ENCODE measurements around the gene MAP3K13.
"Not testable (repeated sequence)": the region's sequence is repeated elsewhere in the genome, so short reads cannot be mapped to it uniquely, and the experiment has no call there.

MAP3K13 gene

DNA sequence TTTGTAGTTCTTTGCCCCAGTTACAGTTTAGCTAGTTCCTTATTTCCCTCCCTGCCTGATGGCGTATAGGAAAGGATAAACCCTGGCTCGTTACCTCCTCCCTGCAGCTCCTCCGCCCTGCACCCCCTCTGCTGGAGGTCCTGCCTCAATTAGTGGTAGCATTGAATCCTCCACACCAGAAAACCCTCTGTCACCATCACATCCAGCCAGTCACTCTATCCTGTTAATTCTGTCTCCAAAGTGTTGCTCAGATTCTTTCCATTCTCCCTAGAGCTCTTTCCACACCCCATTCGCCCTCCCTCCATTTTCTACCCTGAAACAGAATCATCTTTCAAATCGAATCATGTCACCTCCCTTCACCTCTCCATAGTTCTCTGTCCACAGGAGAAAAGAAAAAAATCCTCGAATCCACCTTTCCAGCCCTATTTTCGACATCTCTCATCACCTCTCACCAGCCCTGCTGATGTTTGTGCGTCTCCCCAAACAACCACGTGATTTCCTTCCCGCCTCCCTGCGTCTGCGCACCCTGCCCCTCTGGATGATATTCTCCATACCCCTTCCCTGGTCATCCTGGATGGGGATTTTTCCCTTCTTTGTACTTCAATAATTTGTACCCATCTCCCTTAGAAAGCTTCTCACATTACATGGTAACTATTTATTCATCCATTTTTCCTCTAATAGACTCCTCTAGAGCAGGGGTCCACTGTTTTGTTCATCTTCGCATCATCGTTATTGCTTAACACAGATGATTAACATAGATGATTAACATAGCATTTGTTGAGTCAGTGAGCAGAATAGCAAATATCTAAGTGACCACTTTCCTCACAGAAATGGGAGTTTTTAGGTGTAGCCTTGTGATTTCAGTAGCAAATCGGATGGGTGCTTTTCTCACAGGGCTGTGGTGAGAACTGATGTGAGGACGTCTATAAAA, 37.1 kb downstream of the MAP3K13 start:
- no peak for DNase-seq (ENCODE audit: low read depth in 2 of 2)

- no peak for DNase-seq (ENCODE audit: low read depth in 2 of 2)
These were observed 37.9 kb downstream of the MAP3K13 start for GRCh38 chr3:185400866-185401265.

GRCh38 chr3:185401319-185401955, 38.5 kb downstream of the MAP3K13 start:
- no peak for DNase-seq (ENCODE audit: low read depth in 2 of 2)

DNA sequence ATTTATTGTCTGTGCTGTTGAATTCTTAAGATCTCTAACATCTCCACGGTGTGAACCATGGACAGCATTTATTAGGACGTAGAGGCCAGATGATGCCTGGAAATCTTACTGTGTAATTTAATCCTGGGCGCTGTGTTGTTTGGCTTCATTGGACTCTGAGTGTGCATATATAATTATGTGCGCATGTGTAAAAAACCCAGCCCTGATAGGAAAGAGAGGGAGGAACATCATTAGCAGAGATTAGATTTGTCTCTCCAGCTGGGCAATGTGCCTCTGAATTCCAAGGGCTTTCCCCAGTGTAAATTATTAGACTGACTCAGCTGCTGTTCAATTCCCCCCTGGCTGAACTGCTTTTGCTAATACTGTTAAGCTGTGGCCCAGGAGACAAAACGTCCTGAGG, 39.6 kb downstream of the MAP3K13 start:
- DNase-seq (ENCODE audit: low read depth in 2 of 2) = no peak

GRCh38 chr3:185403002-185403401, 40.1 kb downstream of the MAP3K13 start:
- no peak for DNase-seq (ENCODE audit: low read depth in 2 of 2)

DNA sequence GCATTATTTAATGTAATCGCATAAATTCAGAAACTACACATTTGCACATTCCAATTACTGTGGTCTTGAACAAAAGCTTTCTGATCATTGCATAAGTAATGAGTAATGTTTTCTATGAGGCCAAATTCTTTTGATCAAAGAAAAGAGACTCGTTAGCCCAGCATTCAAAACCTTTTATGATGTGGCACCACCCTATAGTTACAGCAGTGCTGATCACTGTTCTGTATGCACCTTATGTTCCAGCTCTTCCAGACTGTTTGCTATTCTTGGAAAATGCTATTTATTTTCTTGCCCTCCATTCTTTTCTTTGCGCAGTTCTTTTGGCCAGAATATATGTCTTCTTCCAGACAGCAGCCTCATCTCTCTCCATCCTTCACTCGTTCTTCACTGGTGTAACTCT, 42.3 kb downstream of the MAP3K13 start:
- no peak for DNase-seq (ENCODE audit: low read depth in 2 of 2)

- no peak for DNase-seq (ENCODE audit: low read depth in 2 of 2)
These were observed 42.7 kb downstream of the MAP3K13 start for GRCh38 chr3:185405664-185406063.

DNA sequence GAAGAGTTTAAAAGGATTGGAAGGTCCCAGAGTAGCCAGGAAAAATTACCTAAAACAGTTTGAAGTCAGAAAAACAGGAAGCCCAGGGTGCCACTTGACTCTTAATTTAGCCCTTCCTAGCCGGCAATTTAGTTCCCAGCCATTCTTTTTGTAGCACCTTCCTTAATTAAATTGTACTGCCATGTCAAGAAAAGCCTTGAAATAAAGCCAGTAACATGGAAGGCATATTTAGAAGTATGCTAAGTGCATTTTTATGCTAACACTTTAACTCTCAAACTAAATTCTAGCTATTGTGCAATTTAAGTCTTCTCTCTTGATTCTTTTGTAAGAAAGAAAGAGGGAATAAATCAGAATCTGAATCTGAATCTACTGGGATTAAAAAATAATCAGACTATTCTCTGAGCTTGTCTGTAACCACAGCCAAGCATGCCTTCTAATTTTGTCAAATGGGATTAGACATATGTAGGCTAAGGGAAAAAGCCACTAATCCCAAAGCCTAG, 43.2 kb downstream of the MAP3K13 start:
- no peak for DNase-seq (ENCODE audit: low read depth in 2 of 2)

DNA sequence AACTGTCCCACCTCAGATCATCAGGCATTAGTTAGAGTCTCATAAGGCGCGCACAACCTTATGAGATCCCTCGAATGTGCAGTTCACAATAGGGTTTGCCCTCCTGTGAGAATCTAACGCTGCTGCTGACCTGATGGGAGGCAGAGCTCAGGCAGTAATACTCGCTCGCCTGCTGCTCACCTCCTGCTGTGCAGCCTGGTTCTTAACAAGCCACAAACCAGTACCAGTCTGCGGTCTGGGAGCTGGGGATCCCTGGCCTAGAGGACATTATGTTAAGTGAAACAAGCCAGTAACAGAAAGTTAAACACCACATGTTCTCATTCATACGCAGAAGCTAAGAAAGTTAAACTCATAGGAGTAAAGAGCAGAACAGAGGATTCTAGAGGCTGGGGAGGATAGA, 47.0 kb downstream of the MAP3K13 start:
- DNase-seq (ENCODE audit: low read depth in 2 of 2) = no peak

- no peak for DNase-seq (ENCODE audit: low read depth in 2 of 2)
These were observed 48.2 kb downstream of the MAP3K13 start for GRCh38 chr3:185411133-185411532.

DNA sequence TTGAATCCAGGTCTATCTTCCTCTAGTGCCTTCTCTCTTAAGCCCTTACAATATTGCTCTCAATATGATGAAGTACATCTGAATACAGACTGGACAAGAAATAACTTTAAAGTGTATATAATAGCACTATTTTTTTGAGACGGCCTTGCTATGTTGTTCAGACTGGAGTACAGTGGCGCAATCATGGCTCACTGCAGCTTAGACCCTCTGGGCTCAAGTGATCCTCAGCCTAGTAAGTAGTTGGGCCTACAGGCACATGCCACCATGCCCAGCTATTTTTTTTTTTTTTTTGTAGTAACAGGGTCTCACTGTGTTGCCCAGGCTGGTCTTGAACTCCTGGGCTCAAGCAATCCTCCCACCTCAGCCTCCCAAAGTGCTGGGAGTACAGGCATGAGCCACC, 53.6 kb downstream of the MAP3K13 start:
- DNase-seq (ENCODE audit: low read depth in 2 of 2) = no peak

DNA sequence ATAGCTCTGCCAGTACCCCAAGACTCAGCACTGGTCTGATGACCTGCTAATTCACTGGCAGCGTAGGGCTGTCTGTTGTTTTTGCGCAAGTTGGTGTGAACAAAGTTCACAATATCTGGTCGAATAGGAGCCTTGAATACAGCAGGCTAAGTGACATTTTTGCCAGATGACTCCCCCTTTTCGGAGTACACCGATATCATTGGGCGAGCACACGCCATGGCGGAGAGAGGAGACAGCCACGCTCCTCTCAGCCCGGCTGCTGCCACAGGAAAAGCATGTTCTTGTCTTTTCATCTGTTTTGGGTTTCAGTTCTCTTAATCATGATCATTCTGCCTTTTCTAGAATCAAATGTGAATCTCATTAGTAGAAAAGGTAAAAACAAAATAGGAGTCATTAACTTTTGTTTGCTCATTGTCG, 55.6 kb downstream of the MAP3K13 start:
- not testable (repeated sequence) for DNase-seq (ENCODE audit: low read depth in 2 of 2)

GRCh38 chr3:185420762-185421161, 57.8 kb downstream of the MAP3K13 start:
- no peak for DNase-seq (ENCODE audit: low read depth in 2 of 2)

GRCh38 chr3:185421577-185422232, 58.8 kb downstream of the MAP3K13 start:
- no peak for DNase-seq (ENCODE audit: low read depth in 2 of 2)

GRCh38 chr3:185422677-185423076, 59.7 kb downstream of the MAP3K13 start:
- DNase-seq (ENCODE audit: low read depth in 2 of 2) = no peak

DNA sequence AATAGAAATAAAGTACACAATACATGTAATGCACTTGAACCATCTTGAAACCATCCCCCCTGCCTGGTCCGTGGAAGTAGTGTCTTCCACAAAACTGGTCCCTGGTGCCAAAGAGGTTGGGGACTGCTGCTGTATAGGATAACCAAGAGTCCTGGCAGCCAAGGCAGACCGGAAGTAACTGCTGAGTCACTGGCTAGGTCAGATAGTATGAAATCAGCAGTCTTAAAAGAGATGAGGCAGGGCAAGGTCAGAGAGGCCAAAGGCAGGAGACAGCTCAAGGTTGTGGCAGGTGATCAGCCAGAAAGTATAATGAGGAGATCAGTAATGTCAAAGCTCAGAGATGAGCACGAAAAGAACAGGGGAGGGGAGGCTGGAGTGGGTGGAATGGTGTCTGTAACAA, 60.2 kb downstream of the MAP3K13 start:
- DNase-seq (ENCODE audit: low read depth in 2 of 2) = no peak

DNA sequence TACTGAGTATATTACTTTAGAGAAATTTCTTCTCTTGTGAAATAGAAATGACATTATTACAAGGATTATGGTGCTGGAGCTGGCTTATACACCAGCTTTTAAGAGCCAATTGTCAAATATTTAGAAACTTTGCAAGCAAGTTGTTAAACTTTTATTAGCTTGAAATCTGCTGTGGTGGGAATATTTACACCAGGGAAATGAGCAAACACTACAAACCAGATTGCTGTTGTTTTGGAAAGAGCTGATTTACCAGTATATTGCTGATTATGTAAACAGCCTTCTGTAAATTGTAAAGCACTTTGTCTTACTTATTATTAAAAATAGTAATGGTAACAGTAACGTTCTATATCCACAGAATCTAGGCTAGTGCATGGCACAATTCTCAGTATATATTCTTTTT, 61.5 kb downstream of the MAP3K13 start:
- no peak for DNase-seq (ENCODE audit: low read depth in 2 of 2)

DNA sequence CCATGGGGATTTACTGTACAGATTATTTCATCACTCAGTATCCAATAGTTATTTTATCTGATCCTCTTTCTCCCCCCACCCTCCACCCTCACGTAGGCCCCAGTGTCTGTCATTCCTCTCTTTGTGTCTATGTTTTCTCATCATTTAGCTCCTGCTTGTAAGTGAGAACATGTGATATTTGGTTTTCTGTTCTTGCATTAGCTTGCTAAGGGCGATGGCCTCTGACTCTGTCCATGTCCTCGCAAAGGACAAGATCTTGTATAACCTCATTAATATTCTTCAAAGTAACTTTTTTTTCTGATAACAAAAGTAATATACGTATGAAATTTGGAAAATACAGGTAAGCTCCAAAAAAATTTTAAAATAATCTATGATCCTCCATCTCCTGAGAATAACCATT, 67.4 kb downstream of the MAP3K13 start:
- no peak for DNase-seq (ENCODE audit: low read depth in 2 of 2)

- DNase-seq (ENCODE audit: low read depth in 2 of 2) = no peak
These were observed 77.0 kb downstream of the MAP3K13 start for GRCh38 chr3:185439745-185440466.

DNA sequence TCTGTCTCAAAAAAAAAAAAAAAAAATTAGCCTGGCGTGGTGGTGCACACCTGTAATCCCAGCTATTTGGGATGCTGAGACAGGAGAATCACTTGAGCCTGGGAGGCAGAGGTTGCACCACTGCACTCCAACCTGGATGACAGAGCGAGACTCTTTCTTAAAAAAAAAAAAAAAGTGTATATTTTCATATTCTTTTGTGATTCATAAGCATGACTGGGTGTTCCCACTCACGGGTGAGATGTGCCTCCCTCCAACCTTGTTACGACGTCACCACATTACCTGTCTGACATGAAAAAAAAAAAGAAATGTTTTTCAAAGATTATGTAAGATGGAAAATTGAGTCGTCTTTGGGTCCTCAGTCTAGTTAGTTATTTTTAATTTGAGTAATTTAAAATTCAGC, 79.1 kb downstream of the MAP3K13 start:
- no peak for DNase-seq (ENCODE audit: low read depth in 2 of 2)

DNA sequence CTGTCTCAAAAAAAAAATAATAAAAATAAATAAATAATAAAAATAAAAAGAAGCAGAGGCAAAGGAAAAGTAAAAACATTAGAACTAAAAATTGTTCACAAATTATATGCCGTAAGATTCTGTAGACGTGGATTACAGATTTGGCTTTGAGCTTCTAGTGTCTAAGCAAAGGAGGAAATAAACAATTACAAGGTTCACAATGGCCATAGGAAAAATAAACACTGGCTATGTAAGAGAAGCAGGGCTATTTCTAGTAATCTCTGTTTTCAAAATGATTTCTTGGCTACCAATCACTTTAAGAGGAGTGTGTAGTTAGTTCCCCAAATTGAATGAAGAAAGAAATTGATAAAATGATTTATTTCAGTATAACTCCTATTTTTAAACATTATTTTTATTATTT, 81.4 kb downstream of the MAP3K13 start:
- DNase-seq (ENCODE audit: low read depth in 2 of 2) = no peak

DNA sequence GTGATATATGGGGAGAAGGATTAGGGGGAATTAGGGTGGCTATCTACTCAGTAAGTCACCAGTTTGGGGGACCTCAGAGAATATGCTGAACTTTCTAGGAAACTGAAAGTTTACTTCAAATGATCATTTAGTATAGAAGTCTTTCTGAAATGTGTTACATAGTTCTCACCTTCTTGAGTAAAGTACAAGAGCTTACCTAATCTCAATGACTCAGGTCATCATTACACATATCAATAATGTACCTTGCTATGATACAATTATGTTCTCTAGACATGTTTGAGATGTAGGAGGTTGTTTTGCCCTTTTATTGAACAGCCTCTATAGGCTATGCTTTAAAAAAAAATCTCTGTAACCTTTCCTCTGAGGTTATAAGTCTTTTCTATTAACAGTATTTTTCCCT, 85.2 kb downstream of the MAP3K13 start:
- DNase-seq (ENCODE audit: low read depth in 2 of 2) = no peak

All from stimulated activated CD8-positive, alpha-beta memory T cell treated with anti-CD3 and anti-CD28 coated beads, Interleukin-15, amount 100 ng/mL, for 48 hours (primary cell).